ENCODE measurements around the gene LAMA4.

The LAMA4 gene

GRCh38 chr6:112253841-112254816, at the start of gene LAMA4:
LAMA4 (minus strand) TSS chr6:112254567; CDS start chr6:112254150, 417 bp downstream.
- CTCF ChIA-PET, result interaction anchor here (0.6 to 2.1 kb wide), 10 partner anchors 17 to 76 kb away, joined by 3 to 14 read pairs (median 4); no protein-coding TSS in a partner anchor
- DNase-seq (ENCODE audit: low read depth, low spot score), result no peak
- POLR2A ChIA-PET, result interaction anchor here (0.7 kb wide), 1 partner anchor 42 kb away, joined by 4 read pairs; no protein-coding TSS in a partner anchor
- H3K4me3 ChIP-seq (ENCODE audit: low read depth, low read length), result peak within 1 kb of the TSS; percentile 80
- no peak for TF ChIP-seq CTCF (IDR thresholded peaks at IDR 0.05; ENCODE audit: insufficient read depth, low read length, missing control alignments)

- ChIA-PET POLR2A (no interaction called here), CTCF (interaction anchor here (1.9 kb wide), 1 partner anchor 121 kb away, joined by 6 read pairs; no protein-coding TSS in a partner anchor)
- H3K4me3 ChIP-seq (ENCODE audit: low read depth, low read length), result no peak overlapping the region
- no peak for DNase-seq (ENCODE audit: low read depth, low spot score)
- no peak for TF ChIP-seq CTCF (IDR thresholded peaks at IDR 0.05; ENCODE audit: insufficient read depth, low read length, missing control alignments)
Observed at GRCh38 chr6:112302142-112302705, 47.9 kb upstream of the LAMA4 start.

GRCh38 chr6:112300896-112301295, 46.5 kb upstream of the LAMA4 start:
- no peak overlapping the region for H3K4me3 ChIP-seq (ENCODE audit: low read depth, low read length)
- CTCF ChIA-PET, result interaction anchor here (1.4 to 1.9 kb wide), 2 partner anchors 10 to 120 kb away, joined by 6 to 10 read pairs; no protein-coding TSS in a partner anchor
- TF ChIP-seq CTCF (IDR thresholded peaks at IDR 0.05; ENCODE audit: insufficient read depth, low read length, missing control alignments), result no peak
- POLR2A ChIA-PET, result no interaction called here
- DNase-seq (ENCODE audit: low read depth, low spot score), result no peak

- ChIA-PET POLR2A (interaction anchor here (1.2 kb wide), 1 partner anchor 77 kb away, joined by 3 read pairs; no protein-coding TSS in a partner anchor), CTCF (interaction anchor here (1.2 to 8.2 kb wide), 7 partner anchors 9 to 119 kb away, joined by 3 to 63 read pairs (median 23); no protein-coding TSS in a partner anchor)
- DNase-seq (ENCODE audit: low read depth, low spot score), result peak; percentile 86
- no peak for TF ChIP-seq CTCF (IDR thresholded peaks at IDR 0.05; ENCODE audit: insufficient read depth, low read length, missing control alignments)
- peak overlapping the region; percentile 16; the same call in 1 of the 2 replicates for H3K4me3 ChIP-seq (ENCODE audit: low read depth, low read length)
Observed at GRCh38 chr6:112298816-112299281, 44.5 kb upstream of the LAMA4 start.

GRCh38 chr6:112298021-112298745, 43.8 kb upstream of the LAMA4 start:
- ChIA-PET POLR2A (interaction anchor here (1.2 kb wide), 1 partner anchor 76 kb away, joined by 3 read pairs; no protein-coding TSS in a partner anchor), CTCF (interaction anchor here (1.2 to 8.2 kb wide), 9 partner anchors 9 to 118 kb away, joined by 3 to 63 read pairs (median 12); no protein-coding TSS in a partner anchor)
- no peak overlapping the region for H3K4me3 ChIP-seq (ENCODE audit: low read depth, low read length)
- TF ChIP-seq CTCF (IDR thresholded peaks at IDR 0.05; ENCODE audit: insufficient read depth, low read length, missing control alignments), result no peak
- peak; percentile 75 for DNase-seq (ENCODE audit: low read depth, low spot score)

Data from AG04449 (cell line).